ENCODE results near the gene CPEB4. TPM values are rescaled to one million over a fixed set of nuclear protein-coding genes. Genes with fewer than 3 reads are reported as not detected.

Gene CPEB4
- polyA plus RNA-seq, 2 donors, result 10.3 to 12.4 TPM

- 71 to 78% methylated on average over 12 of the region's 12 CpGs for WGBS, 2 donors
- Histone ChIP-seq H3K36me3 (ENCODE audit: control insufficient read depth in 2 of 2, insufficient read depth in 2 of 2, low read length in 1 of 2) (no peaks in the 10 kb centered on the region), H3K9me3 (ENCODE audit: control insufficient read depth in 2 of 2, insufficient read depth in 1 of 2, low read depth in 1 of 2, low read length in 1 of 2) (no peaks in the 10 kb centered on the region), H3K27ac (ENCODE audit: low read depth in 2 of 2, low read length in 1 of 2) (no peak overlapping the region), H3K27me3 (ENCODE audit: control insufficient read depth in 1 of 2, insufficient read depth in 2 of 2, low read length in 2 of 2) (no peaks in the 10 kb centered on the region), H3K4me3 (ENCODE audit: low read depth in 1 of 2, low read length in 2 of 2) (no peak overlapping the region), H3K4me1 (ENCODE audit: control insufficient read depth in 2 of 2, insufficient read depth in 2 of 2, low read length in 1 of 2) (peaks cover 2 to 5% of the 10 kb centered on the region in 2 donors)
These were observed 81.3 kb downstream of the CPEB4 start for GRCh38 chr5:173969167-173970049.

- no peaks in the 10 kb centered on the region for H3K27me3 ChIP-seq (ENCODE audit: control insufficient read depth in 1 of 2, insufficient read depth in 2 of 2, low read length in 2 of 2)
- 79 to 82% methylated on average over 18 of the region's 18 CpGs for WGBS, 2 donors
- H3K4me1 ChIP-seq (ENCODE audit: control insufficient read depth in 2 of 2, insufficient read depth in 2 of 2, low read length in 1 of 2), result peaks cover 2 to 5% of the 10 kb centered on the region in 2 donors
- no peak overlapping the region for H3K4me3 ChIP-seq (ENCODE audit: low read depth in 1 of 2, low read length in 2 of 2)
- no peaks in the 10 kb centered on the region for H3K36me3 ChIP-seq (ENCODE audit: control insufficient read depth in 2 of 2, insufficient read depth in 2 of 2, low read length in 1 of 2)
- H3K9me3 ChIP-seq (ENCODE audit: control insufficient read depth in 2 of 2, insufficient read depth in 1 of 2, low read depth in 1 of 2, low read length in 1 of 2), result no peaks in the 10 kb centered on the region
- H3K27ac ChIP-seq (ENCODE audit: low read depth in 2 of 2, low read length in 1 of 2), result no peak overlapping the region
These were observed 82.9 kb downstream of the CPEB4 start for GRCh38 chr5:173970878-173971650.

GRCh38 chr5:173971681-173972345, 83.7 kb downstream of the CPEB4 start:
- H3K9me3 ChIP-seq (ENCODE audit: control insufficient read depth in 2 of 2, insufficient read depth in 1 of 2, low read depth in 1 of 2, low read length in 1 of 2), result no peaks in the 10 kb centered on the region
- no peaks in the 10 kb centered on the region for H3K36me3 ChIP-seq (ENCODE audit: control insufficient read depth in 2 of 2, insufficient read depth in 2 of 2, low read length in 1 of 2)
- H3K4me1 ChIP-seq (ENCODE audit: control insufficient read depth in 2 of 2, insufficient read depth in 2 of 2, low read length in 1 of 2), result peaks cover 2 to 5% of the 10 kb centered on the region in 2 donors
- H3K27ac ChIP-seq (ENCODE audit: low read depth in 2 of 2, low read length in 1 of 2), result no peak overlapping the region
- no peak overlapping the region for H3K4me3 ChIP-seq (ENCODE audit: low read depth in 1 of 2, low read length in 2 of 2)
- H3K27me3 ChIP-seq (ENCODE audit: control insufficient read depth in 1 of 2, insufficient read depth in 2 of 2, low read length in 2 of 2), result no peaks in the 10 kb centered on the region
- WGBS, 2 donors, result 92 to 94% methylated on average over 5 of the region's 5 CpGs

GRCh38 chr5:173972607-173972924, 84.4 kb downstream of the CPEB4 start:
- Histone ChIP-seq H3K9me3 (ENCODE audit: control insufficient read depth in 2 of 2, insufficient read depth in 1 of 2, low read depth in 1 of 2, low read length in 1 of 2) (no peaks in the 10 kb centered on the region), H3K4me1 (ENCODE audit: control insufficient read depth in 2 of 2, insufficient read depth in 2 of 2, low read length in 1 of 2) (peaks cover 2 to 5% of the 10 kb centered on the region in 2 donors), H3K27ac (ENCODE audit: low read depth in 2 of 2, low read length in 1 of 2) (no peak overlapping the region), H3K4me3 (ENCODE audit: low read depth in 1 of 2, low read length in 2 of 2) (no peak overlapping the region), H3K27me3 (ENCODE audit: control insufficient read depth in 1 of 2, insufficient read depth in 2 of 2, low read length in 2 of 2) (no peaks in the 10 kb centered on the region), H3K36me3 (ENCODE audit: control insufficient read depth in 2 of 2, insufficient read depth in 2 of 2, low read length in 1 of 2) (no peaks in the 10 kb centered on the region)
- 63 to 66% methylated on average over 6 of the region's 6 CpGs for WGBS, 2 donors

- Histone ChIP-seq H3K36me3 (ENCODE audit: control insufficient read depth in 2 of 2, insufficient read depth in 2 of 2, low read length in 1 of 2) (no peaks in the 10 kb centered on the region), H3K27ac (ENCODE audit: low read depth in 2 of 2, low read length in 1 of 2) (no peak overlapping the region), H3K4me1 (ENCODE audit: control insufficient read depth in 2 of 2, insufficient read depth in 2 of 2, low read length in 1 of 2) (peaks cover 2 to 5% of the 10 kb centered on the region in 2 donors), H3K27me3 (ENCODE audit: control insufficient read depth in 1 of 2, insufficient read depth in 2 of 2, low read length in 2 of 2) (no peaks in the 10 kb centered on the region), H3K4me3 (ENCODE audit: low read depth in 1 of 2, low read length in 2 of 2) (peak overlapping the region; percentile 28 to 35), H3K9me3 (ENCODE audit: control insufficient read depth in 2 of 2, insufficient read depth in 1 of 2, low read depth in 1 of 2, low read length in 1 of 2) (no peaks in the 10 kb centered on the region)
- 2 to 4% methylated on average over 30 of the region's 30 CpGs for WGBS, 2 donors
These were observed 84.9 kb downstream of the CPEB4 start for GRCh38 chr5:173972925-173973615.

- 10 to 12% methylated on average over 13 of the region's 13 CpGs for WGBS, 2 donors
- H3K27me3 ChIP-seq (ENCODE audit: control insufficient read depth in 1 of 2, insufficient read depth in 2 of 2, low read length in 2 of 2), result no peaks in the 10 kb centered on the region
- peaks cover 2 to 5% of the 10 kb centered on the region in 2 donors for H3K4me1 ChIP-seq (ENCODE audit: control insufficient read depth in 2 of 2, insufficient read depth in 2 of 2, low read length in 1 of 2)
- no peaks in the 10 kb centered on the region for H3K9me3 ChIP-seq (ENCODE audit: control insufficient read depth in 2 of 2, insufficient read depth in 1 of 2, low read depth in 1 of 2, low read length in 1 of 2)
- H3K4me3 ChIP-seq (ENCODE audit: low read depth in 1 of 2, low read length in 2 of 2), result peak overlapping the region; percentile 28 to 35
- H3K27ac ChIP-seq (ENCODE audit: low read depth in 2 of 2, low read length in 1 of 2), result no peak overlapping the region
- H3K36me3 ChIP-seq (ENCODE audit: control insufficient read depth in 2 of 2, insufficient read depth in 2 of 2, low read length in 1 of 2), result no peaks in the 10 kb centered on the region
These were observed 85.4 kb downstream of the CPEB4 start for GRCh38 chr5:173973616-173973969.

- H3K27ac ChIP-seq (ENCODE audit: low read depth in 2 of 2, low read length in 1 of 2), result no peak overlapping the region
- H3K4me3 ChIP-seq (ENCODE audit: low read depth in 1 of 2, low read length in 2 of 2), result no peak overlapping the region
- peaks cover 2 to 5% of the 10 kb centered on the region in 2 donors for H3K4me1 ChIP-seq (ENCODE audit: control insufficient read depth in 2 of 2, insufficient read depth in 2 of 2, low read length in 1 of 2)
- no peaks in the 10 kb centered on the region for H3K36me3 ChIP-seq (ENCODE audit: control insufficient read depth in 2 of 2, insufficient read depth in 2 of 2, low read length in 1 of 2)
- no peaks in the 10 kb centered on the region for H3K9me3 ChIP-seq (ENCODE audit: control insufficient read depth in 2 of 2, insufficient read depth in 1 of 2, low read depth in 1 of 2, low read length in 1 of 2)
- WGBS, 2 donors, result 64 to 66% methylated on average over 5 of the region's 5 CpGs
- H3K27me3 ChIP-seq (ENCODE audit: control insufficient read depth in 1 of 2, insufficient read depth in 2 of 2, low read length in 2 of 2), result no peaks in the 10 kb centered on the region
These were observed 86.6 kb downstream of the CPEB4 start for GRCh38 chr5:173974688-173975239.

GRCh38 chr5:173981185-173981761, 93.1 kb downstream of the CPEB4 start:
- Histone ChIP-seq H3K4me3 (ENCODE audit: low read depth in 1 of 2, low read length in 2 of 2) (no peak overlapping the region), H3K27me3 (ENCODE audit: control insufficient read depth in 1 of 2, insufficient read depth in 2 of 2, low read length in 2 of 2) (no peaks in the 10 kb centered on the region), H3K36me3 (ENCODE audit: control insufficient read depth in 2 of 2, insufficient read depth in 2 of 2, low read length in 1 of 2) (no peaks in the 10 kb centered on the region), H3K9me3 (ENCODE audit: control insufficient read depth in 2 of 2, insufficient read depth in 1 of 2, low read depth in 1 of 2, low read length in 1 of 2) (no peaks in the 10 kb centered on the region), H3K27ac (ENCODE audit: low read depth in 2 of 2, low read length in 1 of 2) (no peak overlapping the region), H3K4me1 (ENCODE audit: control insufficient read depth in 2 of 2, insufficient read depth in 2 of 2, low read length in 1 of 2) (no peaks in the 10 kb centered on the region)
- 53 to 54% methylated on average over 5 of the region's 5 CpGs for WGBS, 2 donors

GRCh38 chr5:173984218-173984617, 96.1 kb downstream of the CPEB4 start:
- Histone ChIP-seq H3K9me3 (ENCODE audit: control insufficient read depth in 2 of 2, insufficient read depth in 1 of 2, low read depth in 1 of 2, low read length in 1 of 2) (no peaks in the 10 kb centered on the region), H3K4me3 (ENCODE audit: low read depth in 1 of 2, low read length in 2 of 2) (no peak overlapping the region), H3K27me3 (ENCODE audit: control insufficient read depth in 1 of 2, insufficient read depth in 2 of 2, low read length in 2 of 2) (no peaks in the 10 kb centered on the region), H3K4me1 (ENCODE audit: control insufficient read depth in 2 of 2, insufficient read depth in 2 of 2, low read length in 1 of 2) (no peaks in the 10 kb centered on the region), H3K36me3 (ENCODE audit: control insufficient read depth in 2 of 2, insufficient read depth in 2 of 2, low read length in 1 of 2) (no peaks in the 10 kb centered on the region), H3K27ac (ENCODE audit: low read depth in 2 of 2, low read length in 1 of 2) (no peak overlapping the region)
- 39 to 48% methylated on average over 4 of the region's 4 CpGs for WGBS, 2 donors

Measured in esophagus (tissue), 2 donors.